Kidney epithelial cell (primary cell): ENCODE results near the gene DNAI1. TPM values are rescaled to one million over a fixed set of nuclear protein-coding genes. Genes with fewer than 3 reads are reported as not detected.

ENCODE experiments used
- DNase-seq: peaks from one replicate; pipeline ENCODE4 v3.0.0-alpha.2; 2010; ENCODE audit warnings: low read depth
- H3K27me3 ChIP-seq: 2 replicates; pipeline ENCODE4 v1.6.0; 2011; ENCODE audit warnings: low read length; ENCODE audit not compliant: control insufficient read depth, insufficient read depth
- H3K36me3 ChIP-seq: 2 replicates; pipeline ENCODE4 v1.5.1; 2011; ENCODE audit warnings: low read length; ENCODE audit not compliant: control insufficient read depth, insufficient read depth
- H3K4me3 ChIP-seq: 2 replicates; pipeline ENCODE4 v1.5.1; 2011; ENCODE audit warnings: low read depth, mild to moderate bottlenecking, control low read depth, low read length
- total RNA-seq: library from RNA; depleted of rRNA; stranded (reverse); fragments of >200 nt; gene quantifications from 2 replicates; pipeline ENCODE4 v1.2.3, GENCODE V29; 2015
- TF ChIP-seq, protein P1 (sequence below): IDR thresholded peaks from 2 replicates; pipeline ENCODE4 v1.5.1; 2011; ENCODE audit warnings: mild to moderate bottlenecking, moderate library complexity, low read length, control low read depth, inconsistent platforms; ENCODE audit not compliant: insufficient read depth, poor library complexity, severe bottlenecking

Gene DNAI1
- total RNA-seq, 1 donor from 2014 or later, result not detected

DNA sequence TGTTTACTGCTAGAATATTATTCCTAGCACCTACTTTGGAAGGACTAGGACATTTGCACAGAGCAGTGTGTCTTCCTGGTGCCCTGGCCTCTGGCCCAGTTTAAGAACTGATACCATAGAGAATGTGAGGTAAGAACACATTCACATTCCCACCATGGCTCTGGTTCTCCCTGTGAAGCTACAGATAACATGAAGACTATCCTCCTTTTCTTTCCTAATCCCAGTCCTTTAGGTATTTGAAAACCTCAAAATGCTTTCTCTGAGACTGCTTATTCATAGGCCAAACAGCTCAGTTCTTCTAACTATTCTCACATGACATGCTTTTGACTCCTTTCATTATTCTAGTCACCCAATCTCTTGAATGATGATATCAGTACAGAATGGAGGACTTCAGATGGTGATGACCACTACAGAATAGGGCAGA is 12.1 kb upstream of the DNAI1 start:
- H3K4me3 ChIP-seq, result no peak overlapping the region
- no peak for DNase-seq
- no peaks in the 10 kb centered on the region for H3K27me3 ChIP-seq
- H3K36me3 ChIP-seq, result no peaks in the 10 kb centered on the region
- TF ChIP-seq, protein P1, sequence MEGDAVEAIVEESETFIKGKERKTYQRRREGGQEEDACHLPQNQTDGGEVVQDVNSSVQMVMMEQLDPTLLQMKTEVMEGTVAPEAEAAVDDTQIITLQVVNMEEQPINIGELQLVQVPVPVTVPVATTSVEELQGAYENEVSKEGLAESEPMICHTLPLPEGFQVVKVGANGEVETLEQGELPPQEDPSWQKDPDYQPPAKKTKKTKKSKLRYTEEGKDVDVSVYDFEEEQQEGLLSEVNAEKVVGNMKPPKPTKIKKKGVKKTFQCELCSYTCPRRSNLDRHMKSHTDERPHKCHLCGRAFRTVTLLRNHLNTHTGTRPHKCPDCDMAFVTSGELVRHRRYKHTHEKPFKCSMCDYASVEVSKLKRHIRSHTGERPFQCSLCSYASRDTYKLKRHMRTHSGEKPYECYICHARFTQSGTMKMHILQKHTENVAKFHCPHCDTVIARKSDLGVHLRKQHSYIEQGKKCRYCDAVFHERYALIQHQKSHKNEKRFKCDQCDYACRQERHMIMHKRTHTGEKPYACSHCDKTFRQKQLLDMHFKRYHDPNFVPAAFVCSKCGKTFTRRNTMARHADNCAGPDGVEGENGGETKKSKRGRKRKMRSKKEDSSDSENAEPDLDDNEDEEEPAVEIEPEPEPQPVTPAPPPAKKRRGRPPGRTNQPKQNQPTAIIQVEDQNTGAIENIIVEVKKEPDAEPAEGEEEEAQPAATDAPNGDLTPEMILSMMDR, result no peak

DNA sequence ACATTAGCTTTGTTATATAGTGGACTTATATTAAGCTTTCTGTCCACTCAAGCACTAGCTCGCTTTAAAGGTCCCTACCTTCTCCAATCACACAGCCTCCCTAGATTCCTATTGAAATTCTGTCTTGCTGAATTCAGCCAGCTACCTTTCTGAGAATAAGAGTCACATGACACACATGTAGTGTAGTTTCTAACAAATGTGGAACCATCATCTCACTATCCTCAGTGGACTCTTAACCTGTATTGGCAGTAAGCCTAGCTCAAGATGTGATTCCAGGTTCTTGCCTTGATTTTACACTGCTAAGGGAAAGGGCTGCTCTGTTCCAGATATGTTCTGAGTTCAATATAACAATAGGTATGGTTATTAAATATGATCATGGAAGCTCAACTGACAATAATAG is 11.7 kb upstream of the DNAI1 start:
- Histone ChIP-seq H3K27me3 (no peaks in the 10 kb centered on the region), H3K4me3 (no peak overlapping the region), H3K36me3 (no peaks in the 10 kb centered on the region)
- TF ChIP-seq, protein P1, result no peak
- no peak for DNase-seq

DNA sequence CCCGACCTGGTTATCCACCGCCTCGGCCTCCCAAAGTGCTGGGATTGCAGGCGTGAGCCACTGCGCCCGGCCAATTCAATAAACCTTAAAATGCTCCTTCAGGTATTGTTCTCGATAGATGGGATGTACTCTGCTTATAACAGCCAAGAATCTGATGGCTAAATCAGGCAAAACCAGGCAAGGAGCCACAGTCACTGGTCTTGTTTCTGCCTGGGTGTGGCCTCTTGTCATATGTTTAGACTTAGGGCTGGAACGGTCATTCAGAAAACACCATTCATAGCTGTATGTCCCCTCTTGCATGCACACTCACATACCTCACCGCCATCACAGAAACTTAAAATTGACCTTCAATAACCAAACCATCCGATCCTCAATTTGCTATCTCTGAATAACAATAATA is 8.0 kb upstream of the DNAI1 start:
- no peak overlapping the region for H3K4me3 ChIP-seq
- H3K27me3 ChIP-seq, result no peaks in the 10 kb centered on the region
- TF ChIP-seq, protein P1, result no peak
- no peaks in the 10 kb centered on the region for H3K36me3 ChIP-seq
- DNase-seq, result no peak

DNA sequence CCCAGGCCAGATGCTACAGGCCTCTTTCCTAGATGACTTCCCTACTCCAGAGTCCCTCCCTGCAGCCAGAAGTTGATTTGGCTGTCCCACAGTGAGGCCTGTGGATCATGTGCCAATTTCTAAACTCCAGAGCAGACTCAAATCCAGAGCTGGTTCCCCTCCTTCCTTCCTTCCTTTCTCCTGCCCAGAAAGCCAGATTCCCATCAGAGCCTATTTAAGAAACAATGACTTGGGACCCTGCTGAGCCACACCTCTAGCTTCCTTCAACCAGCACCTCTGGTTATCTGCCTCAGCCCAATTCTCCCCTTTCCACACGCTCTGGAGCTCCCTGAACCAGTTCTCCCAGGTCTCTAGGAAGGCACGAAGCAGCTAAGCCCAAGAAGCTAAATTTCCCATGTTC is 7.5 kb upstream of the DNAI1 start:
- H3K36me3 ChIP-seq, result no peaks in the 10 kb centered on the region
- H3K27me3 ChIP-seq, result no peaks in the 10 kb centered on the region
- TF ChIP-seq, protein P1, result no peak
- no peak for DNase-seq
- H3K4me3 ChIP-seq, result no peak overlapping the region

DNA sequence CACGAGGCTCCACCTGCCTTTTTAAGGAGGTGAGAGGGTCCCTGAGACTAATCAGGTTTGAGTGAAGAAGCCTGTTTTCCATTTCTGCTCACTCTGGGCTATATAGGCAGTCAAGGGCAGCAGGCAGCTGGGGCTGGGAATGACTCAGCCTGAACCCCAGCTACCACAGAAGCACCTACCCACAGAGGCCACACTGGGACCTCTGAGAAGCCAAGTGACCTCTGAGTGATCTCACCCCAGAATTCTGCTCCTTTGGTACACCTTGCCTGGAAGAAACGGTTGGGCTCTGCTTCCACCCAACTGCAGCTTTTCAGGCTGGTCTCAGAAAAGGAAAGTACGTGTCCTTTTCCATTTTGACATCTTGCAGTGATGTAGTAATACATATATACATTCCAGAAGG is 7.1 kb upstream of the DNAI1 start:
- DNase-seq, result no peak
- TF ChIP-seq, protein P1, result no peak

DNA sequence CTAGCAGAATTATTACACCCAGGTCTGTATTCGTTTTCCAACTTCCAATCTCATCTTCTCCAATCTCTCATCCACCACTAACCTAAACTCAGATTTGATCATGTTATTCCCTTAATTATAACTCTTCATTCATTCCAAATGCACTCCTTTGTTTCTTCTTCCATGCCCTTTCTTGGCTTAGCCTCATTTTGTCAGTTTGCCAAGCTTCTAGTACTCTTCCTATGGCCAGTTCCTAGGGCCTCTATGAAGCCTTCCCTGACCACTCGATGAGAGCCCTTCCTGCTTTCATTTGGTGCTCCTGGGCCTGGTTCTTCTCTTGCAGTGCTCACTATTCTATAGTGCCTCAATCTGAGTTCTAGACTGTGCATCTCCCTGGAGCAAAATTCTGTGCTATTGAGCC is 6.0 kb upstream of the DNAI1 start:
- no peak overlapping the region for H3K4me3 ChIP-seq
- H3K27me3 ChIP-seq, result no peaks in the 10 kb centered on the region
- DNase-seq, result no peak
- H3K36me3 ChIP-seq, result no peaks in the 10 kb centered on the region
- TF ChIP-seq, protein P1, result no peak

More for the DNA sequence above, 7.1 kb upstream of the DNAI1 start:
- no peak overlapping the region for H3K4me3 ChIP-seq
- H3K27me3 ChIP-seq, result no peaks in the 10 kb centered on the region
- no peaks in the 10 kb centered on the region for H3K36me3 ChIP-seq
